Aorta (tissue), 5 donors: ENCODE measurements around the gene TXNDC15. TPM values are rescaled to one million over a fixed set of nuclear protein-coding genes. Genes with fewer than 3 reads are reported as not detected.

Experiments used
- ATAC-seq: fragments of 200-7000 bp; cut with Tn5 transposase; one replicate; pipeline ENCODE4 v1.9.1; 2022; ENCODE audit warnings: moderate library complexity; ENCODE audit not compliant: low FRiP score
- DNase-seq, 2 donors: peaks; one replicate each; pipeline ENCODE4 v3.0.0-alpha.2; 2020
- H3K27ac ChIP-seq, 2 donors: one replicate each; pipeline ENCODE4 v1.5.1; 2013; ENCODE audit warnings: low read length in 2 of 2, mild to moderate bottlenecking in 2 of 2, moderate library complexity in 2 of 2, control low read depth in 1 of 2, inconsistent platforms in 1 of 2, low read depth in 1 of 2
- H3K27me3 ChIP-seq, 2 donors: one replicate each; pipeline ENCODE4 v1.6.1; 2013; ENCODE audit warnings: control low read depth in 1 of 2, low read length in 1 of 2, mild to moderate bottlenecking in 1 of 2, moderate library complexity in 1 of 2; ENCODE audit not compliant: insufficient read depth in 2 of 2, control insufficient read depth in 1 of 2
- H3K36me3 ChIP-seq, 2 donors: one replicate each; pipeline ENCODE4 v1.6.1; 2013; ENCODE audit warnings: control low read depth in 1 of 2, low read length in 1 of 2, mild to moderate bottlenecking in 1 of 2; ENCODE audit not compliant: insufficient read depth in 2 of 2, control insufficient read depth in 1 of 2
- H3K4me1 ChIP-seq, 2 donors: one replicate each; pipeline ENCODE4 v1.6.1; 2013; ENCODE audit warnings: low read length in 2 of 2, control low read depth in 1 of 2, mild to moderate bottlenecking in 1 of 2, moderate library complexity in 1 of 2; ENCODE audit not compliant: insufficient read depth in 2 of 2, control insufficient read depth in 1 of 2
- H3K4me3 ChIP-seq, 2 donors: one replicate each; pipeline ENCODE4 v1.5.1; 2013; ENCODE audit warnings: low read length in 2 of 2, control low read depth in 1 of 2, mild to moderate bottlenecking in 1 of 2
- H3K9me3 ChIP-seq: one replicate; pipeline ENCODE4 v1.6.1; 2013; ENCODE audit warnings: mild to moderate bottlenecking, low read length; ENCODE audit not compliant: control insufficient read depth
- WGBS, 2 donors: extraction: QIAGEN DNeasy Blood & Tissue Kit; methylation state at CpG; one replicate each; pipeline ENCODE4 v1.1.7; 2013; 5-methylcytosine and 5-hydroxymethylcytosine counted together
- intact Hi-C, 2 donors: fragments of 100-400 bp; cut with DNase I; formaldehyde crosslinking; loops; one replicate each; pipeline versions ENCODE4 v1.14.2 to v1.15.0; 2022
- polyA plus RNA-seq, 2 donors: library from polyadenylated mRNA; stranded (reverse); fragments of 200-250 nt; gene quantifications; one replicate each; pipeline ENCODE4 v1.2.3, GENCODE V29; 2013
- total RNA-seq, 2 donors: library from RNA; stranded (reverse); fragmentation: NEBNext Ultra II Directional; extraction: Animal tissue kit (Norgen Biotek cat#: 25700); gene quantifications; one replicate each; pipeline ENCODE4 v1.2.1, GENCODE V29; 2021
- donor health status: healthy with polysubstance abuse.
- donor health status: Bipolar disorder and iron deficiency.
- donor health status: DM: no; HTN: no; CAD: no.
- donor health status: DM: no; HTN: no; CAD: no.
- donor health status: DM: yes; HTN: yes; CAD: no.

TXNDC15 gene
- total and polyA plus RNA-seq, 4 donors: 67.7 to 122 (median 79.4) TPM

DNA sequence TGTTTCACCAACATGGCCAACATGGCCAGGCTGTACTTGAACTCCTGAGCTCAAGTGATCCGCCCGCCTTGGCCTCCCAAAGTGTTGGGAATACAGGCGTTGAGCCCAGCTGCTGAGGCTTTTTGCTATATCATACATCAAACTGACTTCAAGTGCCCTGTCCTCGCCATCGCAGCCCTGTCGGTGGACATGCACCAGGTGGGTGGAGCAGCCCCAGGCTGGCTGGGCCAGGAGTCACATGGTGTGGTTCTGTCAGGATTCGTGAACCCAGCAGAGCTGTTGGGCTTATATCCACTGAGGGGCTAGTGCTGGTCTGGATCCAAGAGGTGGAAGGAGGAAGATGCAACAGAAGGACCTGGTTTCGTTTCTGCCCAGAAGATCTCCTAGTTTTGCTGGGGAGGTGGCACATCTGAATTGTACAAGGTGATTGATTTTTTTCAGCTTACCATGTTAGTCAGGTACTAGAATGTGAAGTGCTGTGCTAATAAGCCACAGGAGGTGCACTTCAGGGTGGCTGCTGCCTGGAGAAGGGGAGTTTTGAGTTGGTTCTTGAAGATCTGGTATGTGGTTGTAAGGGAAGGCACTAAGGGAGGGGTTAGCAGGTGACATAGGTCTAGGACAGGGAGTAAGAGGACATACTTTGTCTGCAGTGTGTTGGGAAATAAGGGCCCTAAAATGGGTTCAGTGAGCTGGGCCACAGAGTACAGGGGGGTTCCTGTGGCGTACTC, 46.8 kb downstream of the TXNDC15 start:
- Histone ChIP-seq H3K9me3 (no peaks in the 10 kb centered on the region), H3K27ac (no peak overlapping the region), H3K4me1 (no peaks in the 10 kb centered on the region), H3K4me3 (no peak overlapping the region), H3K36me3 (peaks cover 2 to 3% of the 10 kb centered on the region in 2 donors), H3K27me3 (no peaks in the 10 kb centered on the region)
- 93 to 94% methylated on average over 9 of the region's 9 CpGs for WGBS, 2 donors
- no peak for ATAC-seq
- DNase-seq: no peak
- intact Hi-C loops: no loop called here

DNA sequence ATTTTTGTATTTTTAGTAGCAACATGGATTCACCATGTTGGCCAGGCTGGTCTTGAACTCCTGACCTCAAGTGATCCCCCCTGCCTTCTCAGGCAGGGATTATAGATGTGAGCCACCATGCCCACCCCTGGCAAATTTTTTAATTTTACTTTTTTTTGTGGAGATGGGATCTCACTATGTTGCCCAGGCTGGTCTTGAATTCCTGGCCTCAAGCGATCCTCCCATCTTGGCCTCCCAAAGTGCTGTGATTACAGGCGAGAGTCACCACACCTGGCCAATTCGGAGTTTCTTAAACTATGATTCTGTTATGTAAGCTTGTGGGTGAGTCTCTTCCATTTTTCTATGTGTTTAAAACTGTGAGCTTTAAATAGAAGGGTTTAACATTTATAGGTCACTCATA, 58.3 kb downstream of the TXNDC15 start:
- DNase-seq: no peak
- Histone ChIP-seq H3K4me1 (no peaks in the 10 kb centered on the region), H3K9me3 (no peaks in the 10 kb centered on the region), H3K27ac (no peak overlapping the region), H3K27me3 (no peaks in the 10 kb centered on the region), H3K36me3 (peaks cover 2 to 4% of the 10 kb centered on the region in 2 donors), H3K4me3 (no peak overlapping the region)
- intact Hi-C loops: no loop called here
- WGBS, 2 donors: 96 to 98% methylated on average over 3 of the region's 3 CpGs
- ATAC-seq: no peak

DNA sequence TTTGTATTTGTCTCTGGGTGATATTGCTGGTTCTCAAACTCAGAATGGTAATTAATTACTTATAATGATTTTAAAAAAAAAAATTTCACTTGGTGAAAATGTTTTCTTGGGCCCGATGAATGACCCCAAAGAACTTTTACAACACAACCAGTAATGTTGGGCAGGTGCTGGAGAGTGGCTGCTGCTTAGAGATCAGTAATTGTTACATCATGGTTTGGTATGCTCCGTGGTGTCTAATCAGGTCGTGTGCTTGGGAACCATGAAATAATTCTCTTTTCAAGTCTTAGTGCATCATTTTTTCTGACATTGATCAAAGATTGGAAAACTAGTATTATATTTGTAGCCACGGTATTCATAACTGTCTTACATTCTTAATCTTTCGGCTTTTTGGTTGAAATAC, 60.0 kb downstream of the TXNDC15 start:
- no peak for ATAC-seq
- peaks cover 2 to 5% of the 10 kb centered on the region in 2 donors for H3K36me3 ChIP-seq
- 95 to 97% methylated on average over 5 of the region's 5 CpGs for WGBS, 2 donors

DNA sequence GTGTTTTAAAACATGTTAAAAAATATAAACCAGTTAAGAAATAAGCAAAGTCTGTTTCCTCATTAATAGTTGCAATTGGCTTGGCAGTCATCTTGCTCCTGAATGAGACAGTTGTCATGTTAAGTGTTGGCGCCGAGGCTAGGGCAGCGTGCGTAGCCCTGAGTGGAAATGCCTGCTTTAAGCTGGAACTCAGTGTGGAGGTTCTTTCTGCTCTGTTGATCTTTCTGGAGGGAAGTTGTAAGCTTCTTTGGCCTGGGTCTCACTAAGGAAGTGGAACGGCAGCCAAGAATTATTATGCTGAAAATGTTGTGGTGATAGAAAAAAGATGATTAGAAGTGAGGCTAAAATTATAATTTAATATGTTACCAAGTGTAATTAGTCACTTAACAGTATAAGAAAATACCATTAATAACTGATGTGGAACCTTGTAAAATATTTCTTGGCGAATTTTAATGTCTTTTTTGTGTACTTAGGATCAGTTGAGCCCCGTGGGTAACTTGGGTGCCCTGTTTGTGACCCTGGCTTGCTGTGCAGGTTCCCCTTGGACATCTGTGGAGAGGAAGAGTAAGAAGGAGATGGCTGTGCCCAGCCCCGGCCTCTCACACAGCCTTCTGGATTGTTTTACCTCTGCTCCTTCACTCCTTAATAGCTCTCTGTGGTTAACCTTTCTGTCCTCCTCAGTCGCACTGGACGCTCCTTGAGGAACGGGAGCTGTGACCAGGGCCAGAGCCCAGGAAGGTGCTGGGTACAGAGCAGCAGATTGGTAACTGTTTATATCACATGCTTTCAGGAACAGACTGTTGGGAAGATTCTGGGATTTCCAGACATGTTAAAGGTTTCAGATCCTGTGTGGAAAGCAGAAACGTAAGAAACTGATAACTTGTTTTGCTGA, 61.8 kb downstream of the TXNDC15 start:
- no peak for ATAC-seq
- WGBS, 2 donors: 53 to 60% methylated on average over 12 of the region's 12 CpGs

More for the DNA sequence above, 60.0 kb downstream of the TXNDC15 start:
- H3K9me3 ChIP-seq: no peaks in the 10 kb centered on the region
- no peaks in the 10 kb centered on the region for H3K4me1 ChIP-seq
- intact Hi-C loops: no loop called here
- DNase-seq: no peak
- no peak overlapping the region for H3K27ac ChIP-seq
- no peak overlapping the region for H3K4me3 ChIP-seq
- no peaks in the 10 kb centered on the region for H3K27me3 ChIP-seq

DNA sequence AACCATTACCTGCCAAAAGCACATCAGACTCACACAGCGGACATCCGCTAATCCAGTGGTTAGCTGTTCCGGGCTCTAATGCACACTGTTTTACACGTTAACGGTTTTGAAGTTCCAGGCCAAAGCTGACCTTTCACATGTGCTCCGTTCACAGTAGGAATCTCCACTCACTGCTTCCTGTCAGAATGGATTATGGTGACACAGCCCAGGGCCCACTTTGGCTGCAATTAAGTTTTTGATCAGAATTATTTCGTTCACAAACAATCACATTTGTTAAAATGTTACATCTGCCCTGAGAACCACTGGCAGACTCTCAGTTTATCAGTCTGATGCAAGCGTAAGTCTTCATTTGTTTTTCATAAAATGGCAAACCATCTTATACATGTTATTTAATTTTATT, 63.4 kb downstream of the TXNDC15 start:
- DNase-seq (no peak), ATAC-seq (no peak)
- peaks cover 0 to 2% of the 10 kb centered on the region in 2 donors for H3K36me3 ChIP-seq
- H3K4me1 ChIP-seq: no peaks in the 10 kb centered on the region
- no peaks in the 10 kb centered on the region for H3K27me3 ChIP-seq
- no peak overlapping the region for H3K4me3 ChIP-seq
- H3K9me3 ChIP-seq: no peaks in the 10 kb centered on the region
- intact Hi-C loops: no loop called here
- WGBS, 2 donors: 93 to 94% methylated on average over 8 of the region's 8 CpGs
- no peak overlapping the region for H3K27ac ChIP-seq

More for the DNA sequence above, 61.8 kb downstream of the TXNDC15 start:
- intact Hi-C loops: no loop called here
- no peak overlapping the region for H3K4me3 ChIP-seq
- H3K36me3 ChIP-seq: peaks cover 0 to 2% of the 10 kb centered on the region in 2 donors
- no peaks in the 10 kb centered on the region for H3K27me3 ChIP-seq
- no peak overlapping the region for H3K27ac ChIP-seq
- DNase-seq: no peak
- H3K4me1 ChIP-seq: no peaks in the 10 kb centered on the region
- H3K9me3 ChIP-seq: no peaks in the 10 kb centered on the region

DNA sequence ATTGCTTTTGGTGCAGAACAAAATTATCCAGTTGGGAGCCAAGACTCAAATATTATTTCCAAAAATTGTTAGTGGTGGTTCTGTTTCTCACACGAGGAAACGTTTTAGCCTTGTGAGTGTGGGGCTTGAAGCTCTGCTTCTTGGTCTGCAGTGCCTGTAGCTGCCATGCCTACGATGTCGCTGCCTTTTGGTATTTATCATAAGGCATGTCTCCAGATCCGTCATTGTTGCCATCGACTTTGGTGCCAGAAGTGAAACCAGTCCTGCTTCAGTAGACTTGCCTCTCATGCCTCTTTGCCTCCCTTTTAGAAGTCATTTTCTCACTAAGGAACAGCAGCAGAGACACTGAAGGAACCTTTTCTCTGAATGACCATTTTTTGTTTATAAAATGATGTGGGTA, 63.9 kb downstream of the TXNDC15 start:
- DNase-seq: no peak
- Histone ChIP-seq H3K27me3 (no peaks in the 10 kb centered on the region), H3K4me1 (no peaks in the 10 kb centered on the region), H3K36me3 (peaks cover 0 to 2% of the 10 kb centered on the region in 2 donors), H3K4me3 (no peak overlapping the region), H3K9me3 (no peaks in the 10 kb centered on the region), H3K27ac (no peak overlapping the region)
- intact Hi-C loops: no loop called here
- ATAC-seq: no peak
- WGBS, 2 donors: 75 to 76% methylated on average over 6 of the region's 6 CpGs

DNA sequence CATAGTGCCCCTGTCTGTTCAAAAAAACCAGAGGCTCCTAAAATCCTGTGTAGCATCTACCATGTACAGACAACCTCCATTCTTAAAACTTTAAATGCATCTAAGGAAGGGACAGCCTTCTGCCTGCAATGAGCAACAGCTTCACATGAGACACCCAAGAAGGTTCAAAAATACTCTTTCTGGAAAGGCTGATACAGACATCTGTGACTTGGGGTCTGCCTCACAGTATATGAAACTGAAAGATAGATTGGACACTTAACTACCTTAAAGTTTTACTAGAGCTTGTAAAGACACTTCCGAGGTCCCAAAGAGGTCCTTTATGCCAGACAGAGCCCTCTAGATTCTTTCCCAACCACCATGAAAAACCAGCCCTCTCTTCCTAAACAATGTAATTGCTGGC, 65.3 kb downstream of the TXNDC15 start:
- H3K4me3 ChIP-seq: no peak overlapping the region
- no peaks in the 10 kb centered on the region for H3K27me3 ChIP-seq
- DNase-seq (no peak), ATAC-seq (no peak)
- 94 to 99% methylated on average over 1 of the region's 1 CpG for WGBS, 2 donors
- no peaks in the 10 kb centered on the region for H3K9me3 ChIP-seq
- intact Hi-C loops: no loop called here
- H3K27ac ChIP-seq: no peak overlapping the region
- H3K4me1 ChIP-seq: no peaks in the 10 kb centered on the region
- H3K36me3 ChIP-seq: peaks cover 0 to 2% of the 10 kb centered on the region in 2 donors

DNA sequence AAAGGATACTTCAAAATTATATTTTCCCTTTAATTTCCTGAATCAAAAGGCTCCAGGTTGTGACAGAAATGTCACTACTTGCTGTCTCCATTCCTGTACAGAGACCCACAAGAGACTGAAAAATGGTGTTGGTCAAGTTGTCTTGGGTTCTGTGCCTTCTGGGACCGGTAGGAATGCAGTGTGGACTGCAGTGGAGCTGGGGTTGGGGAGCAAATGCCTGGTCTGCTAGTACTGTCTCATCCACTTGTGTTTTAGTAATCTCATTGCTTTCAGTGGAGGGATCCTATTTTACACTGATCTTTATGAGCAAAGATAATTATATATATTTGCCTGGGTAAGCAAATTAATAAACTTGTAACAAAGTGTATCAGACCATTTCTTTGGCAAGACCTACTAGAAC, 69.4 kb downstream of the TXNDC15 start:
- H3K9me3 ChIP-seq: no peaks in the 10 kb centered on the region
- no peaks in the 10 kb centered on the region for H3K27me3 ChIP-seq
- H3K4me1 ChIP-seq: no peaks in the 10 kb centered on the region
- H3K36me3 ChIP-seq: no peaks in the 10 kb centered on the region
- intact Hi-C loops: no loop called here
- no peak overlapping the region for H3K27ac ChIP-seq
- DNase-seq (no peak), ATAC-seq (no peak)
- H3K4me3 ChIP-seq: no peak overlapping the region
- WGBS, 2 donors: 50 to 60% methylated on average over 1 of the region's 1 CpG
